ENCODE data around the gene BARX2. TPM values are rescaled to one million over a fixed set of nuclear protein-coding genes. Genes with fewer than 3 reads are reported as not detected.

Gene BARX2
- polyA plus RNA-seq, 1 of the 3 experiments (the other 2 are of a cell fraction), result not detected

DNA sequence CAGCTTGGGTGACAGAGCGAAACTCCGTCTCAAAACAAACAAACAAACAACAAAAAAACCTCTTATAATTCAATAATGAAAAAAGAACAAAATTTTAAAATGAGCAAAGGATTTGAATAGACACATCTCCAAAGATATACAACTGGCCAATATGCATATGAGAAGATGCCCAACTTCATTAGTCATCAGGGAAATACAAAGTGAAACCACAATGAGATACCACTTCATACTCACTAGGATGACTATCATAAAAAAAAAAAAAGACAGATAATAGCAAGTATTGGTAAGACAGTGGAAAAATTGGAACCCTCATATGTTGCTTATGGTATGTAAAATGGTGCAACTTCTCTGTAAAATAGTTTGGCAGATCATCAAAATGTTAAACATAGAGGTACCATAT lies 28.7 kb upstream of the BARX2 start:
- POLR2A ChIA-PET, result no interaction called here
- Histone ChIP-seq H3F3A (replicated peaks; ENCODE audit: insufficient read depth) (no peaks in the 10 kb centered on the region), H3K27me3 (ENCODE audit: insufficient read depth) (peaks cover 8% of the 10 kb centered on the region; the same call in 1 of the 2 replicates), H2AFZ (ENCODE audit: low read depth) (no peak overlapping the region), H3K27ac (ENCODE audit: low read depth in 2 of 2, low read length in 1 of 2) (no peak overlapping the region), H3K4me1 (ENCODE audit: control insufficient read depth in 1 of 2, insufficient read depth in 2 of 2, low read depth in 1 of 2, low read length in 1 of 2) (no peaks in the 10 kb centered on the region), H3K9me2 (no peaks in the 10 kb centered on the region), H4K20me1 (ENCODE audit: insufficient read depth) (no peaks in the 10 kb centered on the region), H3K4me3 (ENCODE audit: low read depth in 2 of 2, low read length in 1 of 2) (no peak overlapping the region), H3K4me2 (no peak overlapping the region), H3K9me3 (no peaks in the 10 kb centered on the region), H3K79me2 (ENCODE audit: insufficient read depth) (no peaks in the 10 kb centered on the region), H3K9ac (no peak overlapping the region), H3K36me3 (replicated peaks in 1 of 2; ENCODE audit: control insufficient read depth in 1 of 2, insufficient read depth in 2 of 2, low read length in 1 of 2) (no peaks in the 10 kb centered on the region)
- WGBS (ENCODE audit: low lambda C conversion rate), result 32% methylated on average over 2 of the region's 2 CpGs
- no peak for DNase-seq
- CTCF ChIA-PET, result interaction anchor here (1.4 to 2.5 kb wide), 2 partner anchors 15 to 18 kb away, joined by 4 to 10 read pairs; no protein-coding TSS in a partner anchor
- TF ChIP-seq, protein P1, sequence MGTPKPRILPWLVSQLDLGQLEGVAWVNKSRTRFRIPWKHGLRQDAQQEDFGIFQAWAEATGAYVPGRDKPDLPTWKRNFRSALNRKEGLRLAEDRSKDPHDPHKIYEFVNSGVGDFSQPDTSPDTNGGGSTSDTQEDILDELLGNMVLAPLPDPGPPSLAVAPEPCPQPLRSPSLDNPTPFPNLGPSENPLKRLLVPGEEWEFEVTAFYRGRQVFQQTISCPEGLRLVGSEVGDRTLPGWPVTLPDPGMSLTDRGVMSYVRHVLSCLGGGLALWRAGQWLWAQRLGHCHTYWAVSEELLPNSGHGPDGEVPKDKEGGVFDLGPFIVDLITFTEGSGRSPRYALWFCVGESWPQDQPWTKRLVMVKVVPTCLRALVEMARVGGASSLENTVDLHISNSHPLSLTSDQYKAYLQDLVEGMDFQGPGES (IDR thresholded peaks at IDR 0.05; ENCODE audit: low read depth, low read length), result no peak
- TF ChIP-seq TCF12 (IDR thresholded peaks at IDR 0.05) (no peak), CHD2 (IDR thresholded peaks at IDR 0.05; ENCODE audit: low read length, partially characterized antibody) (no peak), EZH2phosphoT487 (IDR thresholded peaks at IDR 0.05; ENCODE audit: borderline replicate concordance, low read depth) (no peak), POLR2AphosphoS5 (IDR thresholded peaks at IDR 0.05; ENCODE audit: low read depth, low read length) (no peak), MEF2A (IDR thresholded peaks at IDR 0.05; ENCODE audit: borderline replicate concordance, low read depth) (no peak), YY1 (IDR thresholded peaks at IDR 0.05; ENCODE audit: low read depth) (no peak), RXRA (IDR thresholded peaks at IDR 0.05; ENCODE audit: borderline replicate concordance, low read depth) (no peak), EP300 (IDR thresholded peaks at IDR 0.05; ENCODE audit: borderline replicate concordance in 1 of 2, low read depth in 1 of 2, low read length in 1 of 2) (no peak), MXI1 (IDR thresholded peaks at IDR 0.05; ENCODE audit: low read depth, low read length) (no peak), NRF1 (IDR thresholded peaks at IDR 0.05; ENCODE audit: low read depth, low read length) (no peak), RAD21 (IDR thresholded peaks at IDR 0.05; ENCODE audit: low read length) (no peak), TAF1 (IDR thresholded peaks at IDR 0.05; ENCODE audit: borderline replicate concordance, low read depth, low read length) (no peak), RFX5 (IDR thresholded peaks at IDR 0.05; ENCODE audit: low read length) (no peak)
- TF ChIP-seq, protein P2, sequence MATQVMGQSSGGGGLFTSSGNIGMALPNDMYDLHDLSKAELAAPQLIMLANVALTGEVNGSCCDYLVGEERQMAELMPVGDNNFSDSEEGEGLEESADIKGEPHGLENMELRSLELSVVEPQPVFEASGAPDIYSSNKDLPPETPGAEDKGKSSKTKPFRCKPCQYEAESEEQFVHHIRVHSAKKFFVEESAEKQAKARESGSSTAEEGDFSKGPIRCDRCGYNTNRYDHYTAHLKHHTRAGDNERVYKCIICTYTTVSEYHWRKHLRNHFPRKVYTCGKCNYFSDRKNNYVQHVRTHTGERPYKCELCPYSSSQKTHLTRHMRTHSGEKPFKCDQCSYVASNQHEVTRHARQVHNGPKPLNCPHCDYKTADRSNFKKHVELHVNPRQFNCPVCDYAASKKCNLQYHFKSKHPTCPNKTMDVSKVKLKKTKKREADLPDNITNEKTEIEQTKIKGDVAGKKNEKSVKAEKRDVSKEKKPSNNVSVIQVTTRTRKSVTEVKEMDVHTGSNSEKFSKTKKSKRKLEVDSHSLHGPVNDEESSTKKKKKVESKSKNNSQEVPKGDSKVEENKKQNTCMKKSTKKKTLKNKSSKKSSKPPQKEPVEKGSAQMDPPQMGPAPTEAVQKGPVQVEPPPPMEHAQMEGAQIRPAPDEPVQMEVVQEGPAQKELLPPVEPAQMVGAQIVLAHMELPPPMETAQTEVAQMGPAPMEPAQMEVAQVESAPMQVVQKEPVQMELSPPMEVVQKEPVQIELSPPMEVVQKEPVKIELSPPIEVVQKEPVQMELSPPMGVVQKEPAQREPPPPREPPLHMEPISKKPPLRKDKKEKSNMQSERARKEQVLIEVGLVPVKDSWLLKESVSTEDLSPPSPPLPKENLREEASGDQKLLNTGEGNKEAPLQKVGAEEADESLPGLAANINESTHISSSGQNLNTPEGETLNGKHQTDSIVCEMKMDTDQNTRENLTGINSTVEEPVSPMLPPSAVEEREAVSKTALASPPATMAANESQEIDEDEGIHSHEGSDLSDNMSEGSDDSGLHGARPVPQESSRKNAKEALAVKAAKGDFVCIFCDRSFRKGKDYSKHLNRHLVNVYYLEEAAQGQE (IDR thresholded peaks at IDR 0.05; ENCODE audit: low read depth, low read length), result no peak
- TF ChIP-seq, protein P3, sequence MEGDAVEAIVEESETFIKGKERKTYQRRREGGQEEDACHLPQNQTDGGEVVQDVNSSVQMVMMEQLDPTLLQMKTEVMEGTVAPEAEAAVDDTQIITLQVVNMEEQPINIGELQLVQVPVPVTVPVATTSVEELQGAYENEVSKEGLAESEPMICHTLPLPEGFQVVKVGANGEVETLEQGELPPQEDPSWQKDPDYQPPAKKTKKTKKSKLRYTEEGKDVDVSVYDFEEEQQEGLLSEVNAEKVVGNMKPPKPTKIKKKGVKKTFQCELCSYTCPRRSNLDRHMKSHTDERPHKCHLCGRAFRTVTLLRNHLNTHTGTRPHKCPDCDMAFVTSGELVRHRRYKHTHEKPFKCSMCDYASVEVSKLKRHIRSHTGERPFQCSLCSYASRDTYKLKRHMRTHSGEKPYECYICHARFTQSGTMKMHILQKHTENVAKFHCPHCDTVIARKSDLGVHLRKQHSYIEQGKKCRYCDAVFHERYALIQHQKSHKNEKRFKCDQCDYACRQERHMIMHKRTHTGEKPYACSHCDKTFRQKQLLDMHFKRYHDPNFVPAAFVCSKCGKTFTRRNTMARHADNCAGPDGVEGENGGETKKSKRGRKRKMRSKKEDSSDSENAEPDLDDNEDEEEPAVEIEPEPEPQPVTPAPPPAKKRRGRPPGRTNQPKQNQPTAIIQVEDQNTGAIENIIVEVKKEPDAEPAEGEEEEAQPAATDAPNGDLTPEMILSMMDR (IDR thresholded peaks at IDR 0.05), result no peak
